ENCODE results near the gene GOLGA6L4. TPM values are rescaled to one million over a fixed set of nuclear protein-coding genes. Genes with fewer than 3 reads are reported as not detected.
"Not testable (repeated sequence)": the region's sequence is repeated elsewhere in the genome, so short reads cannot be mapped to it uniquely, and the experiment has no call there.

The GOLGA6L4 gene
- 4.9 and 5.1 TPM in 2 replicates for total RNA-seq
- long read RNA-seq, partial matches to known transcripts = 0 of 2 reads
- long read RNA-seq, other reads (novel, unspliced or antisense) = 2 of 2 reads

- H3K36me3 Mint-ChIP-seq (ENCODE audit: unreplicated experiment) = not testable (repeated sequence)
These were observed at the start of gene GOLGA6L4 for GRCh38 chr15:84235573-84235972. Gene GOLGA6L4 (plus strand): TSS chr15:84235773. CDS start chr15:84235835, 62 bp downstream.

GRCh38 chr15:84192982-84193381, 42.6 kb upstream of the GOLGA6L4 start:
- not testable (repeated sequence) for DNase-seq (ENCODE audit: extremely low spot score, unreplicated experiment); H3K27me3 Mint-ChIP-seq (ENCODE audit: unreplicated experiment); H3K27ac Mint-ChIP-seq (ENCODE audit: unreplicated experiment); H3K4me1 Mint-ChIP-seq (ENCODE audit: unreplicated experiment); H3K36me3 Mint-ChIP-seq (ENCODE audit: unreplicated experiment); H3K4me3 Mint-ChIP-seq (ENCODE audit: unreplicated experiment); H3K9me3 Mint-ChIP-seq (ENCODE audit: unreplicated experiment)

More at GRCh38 chr15:84235573-84235972, at the start of gene GOLGA6L4:
- not testable (repeated sequence) for H3K4me1 Mint-ChIP-seq (ENCODE audit: unreplicated experiment); H3K4me3 Mint-ChIP-seq (ENCODE audit: unreplicated experiment); H3K9me3 Mint-ChIP-seq (ENCODE audit: unreplicated experiment); H3K27me3 Mint-ChIP-seq (ENCODE audit: unreplicated experiment); H3K27ac Mint-ChIP-seq (ENCODE audit: unreplicated experiment); DNase-seq (ENCODE audit: extremely low spot score, unreplicated experiment)

GRCh38 chr15:84195603-84196002, 40.0 kb upstream of the GOLGA6L4 start:
- not testable (repeated sequence) for H3K27ac Mint-ChIP-seq (ENCODE audit: unreplicated experiment); H3K4me1 Mint-ChIP-seq (ENCODE audit: unreplicated experiment); H3K4me3 Mint-ChIP-seq (ENCODE audit: unreplicated experiment); H3K27me3 Mint-ChIP-seq (ENCODE audit: unreplicated experiment); H3K9me3 Mint-ChIP-seq (ENCODE audit: unreplicated experiment); DNase-seq (ENCODE audit: extremely low spot score, unreplicated experiment); H3K36me3 Mint-ChIP-seq (ENCODE audit: unreplicated experiment)

GRCh38 chr15:84196530-84197188, 38.9 kb upstream of the GOLGA6L4 start:
- H3K36me3 Mint-ChIP-seq (ENCODE audit: unreplicated experiment); H3K4me3 Mint-ChIP-seq (ENCODE audit: unreplicated experiment); H3K27me3 Mint-ChIP-seq (ENCODE audit: unreplicated experiment); H3K9me3 Mint-ChIP-seq (ENCODE audit: unreplicated experiment); H3K4me1 Mint-ChIP-seq (ENCODE audit: unreplicated experiment); DNase-seq (ENCODE audit: extremely low spot score, unreplicated experiment); H3K27ac Mint-ChIP-seq (ENCODE audit: unreplicated experiment): not testable (repeated sequence)

GRCh38 chr15:84199865-84200264, 35.7 kb upstream of the GOLGA6L4 start:
- H3K4me3 Mint-ChIP-seq (ENCODE audit: unreplicated experiment); H3K4me1 Mint-ChIP-seq (ENCODE audit: unreplicated experiment); H3K27me3 Mint-ChIP-seq (ENCODE audit: unreplicated experiment); H3K9me3 Mint-ChIP-seq (ENCODE audit: unreplicated experiment); H3K27ac Mint-ChIP-seq (ENCODE audit: unreplicated experiment); DNase-seq (ENCODE audit: extremely low spot score, unreplicated experiment); H3K36me3 Mint-ChIP-seq (ENCODE audit: unreplicated experiment): not testable (repeated sequence)

- not testable (repeated sequence) for H3K27ac Mint-ChIP-seq (ENCODE audit: unreplicated experiment); H3K36me3 Mint-ChIP-seq (ENCODE audit: unreplicated experiment); DNase-seq (ENCODE audit: extremely low spot score, unreplicated experiment); H3K9me3 Mint-ChIP-seq (ENCODE audit: unreplicated experiment); H3K27me3 Mint-ChIP-seq (ENCODE audit: unreplicated experiment); H3K4me1 Mint-ChIP-seq (ENCODE audit: unreplicated experiment); H3K4me3 Mint-ChIP-seq (ENCODE audit: unreplicated experiment)
- peak; percentile 30 for TF ChIP-seq CTCF (IDR thresholded peaks at IDR 0.05)
These were observed 10.9 kb downstream of the GOLGA6L4 start for GRCh38 chr15:84246441-84246840.
